HEK293 (cell line): Measurements from ENCODE around the gene TDG.

Experiments
- CTCF ChIA-PET: fragments of 350-600 bp; formaldehyde crosslinking; extraction: SDS; loops from one replicate; lab custom pipeline; 2021; ENCODE audit warnings: antibody characterized with exemption; lab: Yijun Ruan, JAX
- POLR2A ChIA-PET: fragments of 300-600 bp; formaldehyde crosslinking; extraction: SDS; loops from one replicate; lab custom pipeline; 2020; ENCODE audit warnings: antibody characterized with exemption, inconsistent platforms; lab: Yijun Ruan, JAX
- H3K27ac ChIP-seq: fragments of 200-500 bp; sonication (Bioruptor generic); 2 replicates; pipeline ENCODE4 v1.5.1; 2014; ENCODE audit warnings: low read depth, low read length, control low read depth, inconsistent platforms; ENCODE audit errors: extremely low read depth
- H3K36me3 ChIP-seq, 2 experiments: fragments of 200-500 bp in 1 of 2; sonication (Bioruptor generic) in 1 of 2; 1 replicate in 1 of 2; 2 replicates in 1 of 2; pipeline ENCODE4 v1.5.1; 2014 to 2017; ENCODE audit warnings: inconsistent platforms in 2 of 2, low read length in 2 of 2; ENCODE audit not compliant: control insufficient read depth in 2 of 2, insufficient read depth in 1 of 2
- H3K4me1 ChIP-seq: fragments of 200-500 bp; sonication (Bioruptor generic); 2 replicates; pipeline ENCODE4 v1.5.1; 2014; ENCODE audit warnings: mild to moderate bottlenecking, low read length, inconsistent platforms; ENCODE audit not compliant: control insufficient read depth, insufficient read depth
- H3K4me3 ChIP-seq: 2 replicates; pipeline ENCODE4 v1.5.1; 2011; ENCODE audit warnings: low read depth, mild to moderate bottlenecking, control low read depth, low read length, moderate library complexity
- H3K9me3 ChIP-seq: fragments of 200-500 bp; sonication (Bioruptor generic); 2 replicates; pipeline ENCODE4 v1.5.1; 2014; ENCODE audit warnings: low read depth, low read length, inconsistent platforms; ENCODE audit not compliant: control insufficient read depth, insufficient read depth
- IKZF3 ChIP-seq: fragments of 450-650 bp; IDR thresholded peaks from 2 replicates; pipeline ENCODE4 v1.5.0; 2018; ENCODE audit warnings: missing biosample characterization, mild to moderate bottlenecking, missing genetic modification characterization, moderate library complexity
- KLF1 ChIP-seq: fragments of 450-650 bp; formaldehyde crosslinking; IDR thresholded peaks from 2 replicates; pipeline ENCODE4 v1.5.1; 2016; ENCODE audit warnings: missing biosample characterization, missing genetic modification characterization
- KLF16 ChIP-seq: fragments of 450-650 bp; formaldehyde crosslinking; IDR thresholded peaks from 2 replicates; pipeline ENCODE4 v1.5.1; 2017; ENCODE audit warnings: missing biosample characterization, missing genetic modification characterization
- KLF7 ChIP-seq: fragments of 450-650 bp; formaldehyde crosslinking; IDR thresholded peaks from 2 replicates; pipeline ENCODE4 v1.5.1; 2016; ENCODE audit warnings: missing biosample characterization, missing genetic modification characterization, borderline replicate concordance
- MYNN ChIP-seq: fragments of 450-650 bp; formaldehyde crosslinking; IDR thresholded peaks from 2 replicates; pipeline ENCODE4 v1.5.1; 2016; ENCODE audit warnings: missing biosample characterization, missing genetic modification characterization, borderline replicate concordance
- REPIN1 ChIP-seq: fragments of 450-650 bp; formaldehyde crosslinking; IDR thresholded peaks from 2 replicates; pipeline ENCODE4 v1.5.1; 2017; ENCODE audit warnings: missing biosample characterization, missing genetic modification characterization, low read depth
- SCRT2 ChIP-seq: fragments of 450-650 bp; formaldehyde crosslinking; IDR thresholded peaks from 2 replicates; pipeline ENCODE4 v1.5.1; 2016; ENCODE audit warnings: missing biosample characterization, missing genetic modification characterization
- SP2 ChIP-seq: fragments of 450-650 bp; formaldehyde crosslinking; IDR thresholded peaks from 2 replicates; pipeline ENCODE4 v1.5.1; 2016; ENCODE audit warnings: missing biosample characterization, missing genetic modification characterization
- SP7 ChIP-seq: fragments of 450-650 bp; formaldehyde crosslinking; IDR thresholded peaks from 2 replicates; pipeline ENCODE4 v1.5.1; 2016; ENCODE audit warnings: missing biosample characterization, missing genetic modification characterization
- YY1 ChIP-seq: fragments of 450-650 bp; formaldehyde crosslinking; IDR thresholded peaks from 2 replicates; pipeline ENCODE4 v1.5.1; 2018; ENCODE audit warnings: missing biosample characterization, missing genetic modification characterization
- YY2 ChIP-seq: fragments of 450-650 bp; formaldehyde crosslinking; IDR thresholded peaks from 2 replicates; pipeline ENCODE4 v1.5.1; 2016; ENCODE audit warnings: missing biosample characterization, missing genetic modification characterization
- ZBTB26 ChIP-seq: fragments of 450-650 bp; formaldehyde crosslinking; optimal IDR thresholded peaks from 2 replicates; pipeline ENCODE3; 2016; ENCODE audit warnings: missing biosample characterization, mild to moderate bottlenecking, missing genetic modification characterization
- ZBTB49 ChIP-seq: fragments of 450-650 bp; formaldehyde crosslinking; IDR thresholded peaks from 2 replicates; pipeline ENCODE4 v1.5.1; 2016; ENCODE audit warnings: missing biosample characterization, missing genetic modification characterization, low read depth
- ZFP37 ChIP-seq: fragments of 450-650 bp; formaldehyde crosslinking; IDR thresholded peaks from 2 replicates; pipeline ENCODE4 v1.5.1; 2016; ENCODE audit warnings: missing biosample characterization, missing genetic modification characterization
- ZNF121 ChIP-seq: fragments of 450-650 bp; formaldehyde crosslinking; IDR thresholded peaks from 2 replicates; pipeline ENCODE4 v1.5.1; 2016; ENCODE audit warnings: missing biosample characterization, missing genetic modification characterization
- ZNF132 ChIP-seq: fragments of 450-650 bp; formaldehyde crosslinking; IDR thresholded peaks from 2 replicates; pipeline ENCODE4 v1.5.1; 2017; ENCODE audit warnings: missing biosample characterization, missing genetic modification characterization, borderline replicate concordance
- ZNF214 ChIP-seq: fragments of 450-650 bp; formaldehyde crosslinking; IDR thresholded peaks from 2 replicates; pipeline ENCODE4 v1.5.1; 2017; ENCODE audit warnings: missing biosample characterization, mild to moderate bottlenecking, missing genetic modification characterization, borderline replicate concordance
- ZNF311 ChIP-seq: fragments of 450-650 bp; formaldehyde crosslinking; IDR thresholded peaks from 2 replicates; pipeline ENCODE4 v1.5.1; 2017; ENCODE audit warnings: missing biosample characterization, missing genetic modification characterization, borderline replicate concordance
- ZNF404 ChIP-seq: fragments of 450-650 bp; formaldehyde crosslinking; IDR thresholded peaks from 2 replicates; pipeline ENCODE4 v1.5.1; 2017; ENCODE audit warnings: missing biosample characterization, missing genetic modification characterization
- ZNF529 ChIP-seq: fragments of 450-650 bp; formaldehyde crosslinking; IDR thresholded peaks from 2 replicates; pipeline ENCODE4 v1.5.1; 2017; ENCODE audit warnings: missing genetic modification characterization, missing biosample characterization; ENCODE audit not compliant: insufficient replicate concordance
- ZNF555 ChIP-seq: fragments of 450-650 bp; formaldehyde crosslinking; conservative IDR thresholded peaks from 2 replicates; pipeline ENCODE4 v1.5.1; 2017; ENCODE audit warnings: missing biosample characterization, mild to moderate bottlenecking, missing genetic modification characterization, inconsistent platforms
- ZNF571 ChIP-seq: fragments of 450-650 bp; formaldehyde crosslinking; IDR thresholded peaks from 2 replicates; pipeline ENCODE4 v1.5.0; 2017; ENCODE audit warnings: missing biosample characterization, missing genetic modification characterization
- ZNF600 ChIP-seq: fragments of 450-650 bp; formaldehyde crosslinking; IDR thresholded peaks from 2 replicates; pipeline ENCODE4 v1.5.1; 2016; ENCODE audit warnings: missing biosample characterization, missing genetic modification characterization
- ZNF76 ChIP-seq: fragments of 450-650 bp; formaldehyde crosslinking; IDR thresholded peaks from 2 replicates; pipeline ENCODE4; 2016; ENCODE audit warnings: low read depth, missing biosample characterization, missing genetic modification characterization, borderline replicate concordance
- ZNF843 ChIP-seq: fragments of 450-650 bp; formaldehyde crosslinking; IDR thresholded peaks from 2 replicates; pipeline ENCODE4 v1.5.1; 2016; ENCODE audit warnings: missing biosample characterization, missing genetic modification characterization
- ZSCAN23 ChIP-seq: fragments of 450-650 bp; formaldehyde crosslinking; IDR thresholded peaks from 2 replicates; pipeline ENCODE4 v1.5.1; 2016; ENCODE audit warnings: missing biosample characterization, missing genetic modification characterization
- TF ChIP-seq, protein P1 (sequence below): fragments of 450-650 bp; formaldehyde crosslinking; IDR thresholded peaks from 2 replicates; pipeline ENCODE4 v1.5.1; 2016; ENCODE audit warnings: missing biosample characterization, missing genetic modification characterization, low read depth
- TF ChIP-seq, protein P2 (sequence below): fragments of 450-650 bp; IDR thresholded peaks from 2 replicates; pipeline ENCODE4 v1.5.1; 2018; ENCODE audit warnings: missing biosample characterization, missing genetic modification characterization
- TF ChIP-seq, protein P3 (sequence below): fragments of 450-650 bp; formaldehyde crosslinking; IDR thresholded peaks from 2 replicates; pipeline ENCODE4 v1.5.1; 2016; ENCODE audit warnings: missing biosample characterization, missing genetic modification characterization

Gene TDG

DNA sequence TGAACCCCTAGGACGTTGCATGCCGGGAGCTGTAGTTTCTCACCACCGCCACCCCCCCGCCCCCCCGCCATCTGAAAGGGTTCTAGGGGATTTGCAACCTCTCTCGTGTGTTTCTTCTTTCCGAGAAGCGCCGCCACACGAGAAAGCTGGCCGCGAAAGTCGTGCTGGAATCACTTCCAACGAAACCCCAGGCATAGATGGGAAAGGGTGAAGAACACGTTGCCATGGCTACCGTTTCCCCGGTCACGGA is 36.0 kb upstream of the TDG start (continued):
- no peak for TF ChIP-seq ZBTB26
- TF ChIP-seq ZBTB49 (tag by site-specific recombination): no peak
- peak; percentile 47; the same call in 1 of the 2 replicates for TF ChIP-seq YY2
- TF ChIP-seq, protein P1, sequence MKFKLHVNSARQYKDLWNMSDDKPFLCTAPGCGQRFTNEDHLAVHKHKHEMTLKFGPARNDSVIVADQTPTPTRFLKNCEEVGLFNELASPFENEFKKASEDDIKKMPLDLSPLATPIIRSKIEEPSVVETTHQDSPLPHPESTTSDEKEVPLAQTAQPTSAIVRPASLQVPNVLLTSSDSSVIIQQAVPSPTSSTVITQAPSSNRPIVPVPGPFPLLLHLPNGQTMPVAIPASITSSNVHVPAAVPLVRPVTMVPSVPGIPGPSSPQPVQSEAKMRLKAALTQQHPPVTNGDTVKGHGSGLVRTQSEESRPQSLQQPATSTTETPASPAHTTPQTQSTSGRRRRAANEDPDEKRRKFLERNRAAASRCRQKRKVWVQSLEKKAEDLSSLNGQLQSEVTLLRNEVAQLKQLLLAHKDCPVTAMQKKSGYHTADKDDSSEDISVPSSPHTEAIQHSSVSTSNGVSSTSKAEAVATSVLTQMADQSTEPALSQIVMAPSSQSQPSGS: no peak
- TF ChIP-seq ZNF529 (tag by site-specific recombination): no peak
- TF ChIP-seq KLF16 (tag by site-specific recombination): no peak
- TF ChIP-seq YY1: no peak
- TF ChIP-seq ZNF311: no peak
- TF ChIP-seq REPIN1 (tag by site-specific recombination): no peak
- TF ChIP-seq SP2 (tag by site-specific recombination): no peak
- no peak for TF ChIP-seq ZNF571
- no peak for TF ChIP-seq ZNF132 (tag by site-specific recombination)
- 0 out of 2 replicates have a peak, but pooled peaks have one; percentile 31 for TF ChIP-seq IKZF3
- no peak for TF ChIP-seq KLF7
- no peak for TF ChIP-seq SP7 (tag by site-specific recombination)
- TF ChIP-seq ZNF76 (tag by site-specific recombination): peak; percentile 28; the same call in 1 of the 2 replicates
- TF ChIP-seq ZSCAN23 (tag by site-specific recombination): no peak
- TF ChIP-seq ZNF600: no peak
- peak; percentile 95 for TF ChIP-seq MYNN (tag by site-specific recombination)

- ChIA-PET POLR2A (interaction anchor here (0.8 to 2.7 kb wide), 32 partner anchors 11 to 1178 kb away, joined by 3 to 49 read pairs (median 4); partner anchors contain the start of genes HCFC2, NFYB, NT5DC3 and TDG), CTCF (interaction anchor here (0.6 to 1.2 kb wide), 5 partner anchors 10 to 422 kb away, joined by 3 to 4 read pairs (median 3); no protein-coding TSS in a partner anchor)
- H3K36me3 ChIP-seq: peaks cover 21 to 44% of the 10 kb centered on the region in 2 experiments
- peak within 1 kb of the TSS; percentile 88 for H3K4me3 ChIP-seq
- H3K9me3 ChIP-seq: no peaks in the 10 kb centered on the region
- peak within 1 kb of the TSS; percentile 80 for H3K27ac ChIP-seq
- peaks cover 10% of the 10 kb centered on the region for H3K4me1 ChIP-seq
- peak; percentile 34; the same call in 1 of the 2 replicates for TF ChIP-seq ZFP37 (tag by site-specific recombination)
- TF ChIP-seq, protein P2, sequence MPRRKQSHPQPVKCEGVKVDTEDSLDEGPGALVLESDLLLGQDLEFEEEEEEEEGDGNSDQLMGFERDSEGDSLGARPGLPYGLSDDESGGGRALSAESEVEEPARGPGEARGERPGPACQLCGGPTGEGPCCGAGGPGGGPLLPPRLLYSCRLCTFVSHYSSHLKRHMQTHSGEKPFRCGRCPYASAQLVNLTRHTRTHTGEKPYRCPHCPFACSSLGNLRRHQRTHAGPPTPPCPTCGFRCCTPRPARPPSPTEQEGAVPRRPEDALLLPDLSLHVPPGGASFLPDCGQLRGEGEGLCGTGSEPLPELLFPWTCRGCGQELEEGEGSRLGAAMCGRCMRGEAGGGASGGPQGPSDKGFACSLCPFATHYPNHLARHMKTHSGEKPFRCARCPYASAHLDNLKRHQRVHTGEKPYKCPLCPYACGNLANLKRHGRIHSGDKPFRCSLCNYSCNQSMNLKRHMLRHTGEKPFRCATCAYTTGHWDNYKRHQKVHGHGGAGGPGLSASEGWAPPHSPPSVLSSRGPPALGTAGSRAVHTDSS: no peak
- TF ChIP-seq ZNF555 (tag by site-specific recombination): no peak
- TF ChIP-seq ZNF404 (tag by site-specific recombination): no peak
- TF ChIP-seq ZNF121 (tag by site-specific recombination): no peak
- TF ChIP-seq SCRT2 (tag by site-specific recombination): no peak
- TF ChIP-seq ZNF843: peak; percentile 65; the same call in 1 of the 2 replicates
- TF ChIP-seq KLF1 (tag by site-specific recombination): peak; percentile 60
- TF ChIP-seq ZNF214 (tag by site-specific recombination): no peak
- TF ChIP-seq, protein P3, sequence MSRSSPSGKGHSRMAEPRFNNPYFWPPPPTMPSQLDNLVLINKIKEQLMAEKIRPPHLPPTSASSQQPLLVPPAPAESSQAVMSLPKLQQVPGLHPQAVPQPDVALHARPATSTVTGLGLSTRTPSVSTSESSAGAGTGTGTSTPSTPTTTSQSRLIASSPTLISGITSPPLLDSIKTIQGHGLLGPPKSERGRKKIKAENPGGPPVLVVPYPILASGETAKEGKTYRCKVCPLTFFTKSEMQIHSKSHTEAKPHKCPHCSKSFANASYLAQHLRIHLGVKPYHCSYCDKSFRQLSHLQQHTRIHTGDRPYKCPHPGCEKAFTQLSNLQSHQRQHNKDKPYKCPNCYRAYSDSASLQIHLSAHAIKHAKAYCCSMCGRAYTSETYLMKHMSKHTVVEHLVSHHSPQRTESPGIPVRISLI: no peak
Observed at GRCh38 chr12:103930034-103930786, 35.5 kb upstream of the TDG start, which contains the start of gene HSP90B1. Gene HSP90B1 (plus strand): TSS chr12:103930410. CDS start chr12:103930516, 106 bp downstream.
